GM12865 (cell line): ENCODE data around the gene ABCA13.

Experiments used
- DNase-seq: peaks from one replicate; pipeline ENCODE4 v3.0.0; 2010; ENCODE audit warnings: low read depth
- H3K4me3 ChIP-seq: 2 replicates; pipeline ENCODE4 v1.5.1; 2011; ENCODE audit warnings: mild to moderate bottlenecking, low read depth, low read length, control low read depth
- CTCF ChIP-seq: IDR thresholded peaks from 2 replicates; pipeline ENCODE4 v1.5.1; 2011; ENCODE audit warnings: low read length, control low read depth, low read depth, inconsistent platforms; ENCODE audit not compliant: insufficient read depth; ENCODE audit errors: missing control alignments

The ABCA13 gene

GRCh38 chr7:48360574-48360973 lies 189.3 kb downstream of the ABCA13 start:
- DNase-seq = no peak
- no peak overlapping the region for H3K4me3 ChIP-seq

GRCh38 chr7:48363174-48363573 lies 191.9 kb downstream of the ABCA13 start:
- TF ChIP-seq CTCF = no peak
- no peak overlapping the region for H3K4me3 ChIP-seq
- DNase-seq = no peak

More at GRCh38 chr7:48360574-48360973, 189.3 kb downstream of the ABCA13 start:
- TF ChIP-seq CTCF = no peak

GRCh38 chr7:48365010-48365409 lies 193.8 kb downstream of the ABCA13 start:
- H3K4me3 ChIP-seq = no peak overlapping the region
- TF ChIP-seq CTCF = no peak
- no peak for DNase-seq

- no peak for TF ChIP-seq CTCF
- no peak overlapping the region for H3K4me3 ChIP-seq
- DNase-seq = no peak
Measured at GRCh38 chr7:48366096-48366495, 194.8 kb downstream of the ABCA13 start.

- no peak for DNase-seq
- H3K4me3 ChIP-seq = no peak overlapping the region
- TF ChIP-seq CTCF = no peak
Measured at GRCh38 chr7:48376263-48376662, 205.0 kb downstream of the ABCA13 start.

- no peak overlapping the region for H3K4me3 ChIP-seq
- TF ChIP-seq CTCF = no peak
- DNase-seq = no peak
Measured at GRCh38 chr7:48380921-48381320, 209.7 kb downstream of the ABCA13 start.

GRCh38 chr7:48381571-48381970 lies 210.3 kb downstream of the ABCA13 start:
- TF ChIP-seq CTCF = no peak
- no peak for DNase-seq
- no peak overlapping the region for H3K4me3 ChIP-seq
